ENCODE results near the gene C1orf159.

DNA sequence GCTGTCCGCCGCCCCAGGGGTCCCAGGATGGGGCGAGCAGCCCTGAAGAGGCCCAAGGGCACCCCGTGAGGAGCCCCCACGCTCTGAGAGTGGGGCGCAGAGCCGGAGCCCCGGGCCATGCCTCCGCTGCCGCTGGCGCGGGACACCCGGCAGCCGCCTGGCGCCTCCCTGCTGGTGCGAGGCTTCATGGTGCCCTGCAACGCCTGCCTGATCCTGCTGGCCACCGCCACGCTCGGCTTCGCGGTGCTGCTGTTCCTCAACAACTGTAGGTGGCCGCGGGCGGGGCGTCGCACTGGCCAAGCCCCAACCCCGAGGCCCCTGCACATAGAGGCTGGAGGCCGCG, 81.5 kb downstream of the C1orf159 start:
- TF ChIP-seq, protein P1, sequence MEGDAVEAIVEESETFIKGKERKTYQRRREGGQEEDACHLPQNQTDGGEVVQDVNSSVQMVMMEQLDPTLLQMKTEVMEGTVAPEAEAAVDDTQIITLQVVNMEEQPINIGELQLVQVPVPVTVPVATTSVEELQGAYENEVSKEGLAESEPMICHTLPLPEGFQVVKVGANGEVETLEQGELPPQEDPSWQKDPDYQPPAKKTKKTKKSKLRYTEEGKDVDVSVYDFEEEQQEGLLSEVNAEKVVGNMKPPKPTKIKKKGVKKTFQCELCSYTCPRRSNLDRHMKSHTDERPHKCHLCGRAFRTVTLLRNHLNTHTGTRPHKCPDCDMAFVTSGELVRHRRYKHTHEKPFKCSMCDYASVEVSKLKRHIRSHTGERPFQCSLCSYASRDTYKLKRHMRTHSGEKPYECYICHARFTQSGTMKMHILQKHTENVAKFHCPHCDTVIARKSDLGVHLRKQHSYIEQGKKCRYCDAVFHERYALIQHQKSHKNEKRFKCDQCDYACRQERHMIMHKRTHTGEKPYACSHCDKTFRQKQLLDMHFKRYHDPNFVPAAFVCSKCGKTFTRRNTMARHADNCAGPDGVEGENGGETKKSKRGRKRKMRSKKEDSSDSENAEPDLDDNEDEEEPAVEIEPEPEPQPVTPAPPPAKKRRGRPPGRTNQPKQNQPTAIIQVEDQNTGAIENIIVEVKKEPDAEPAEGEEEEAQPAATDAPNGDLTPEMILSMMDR (conservative IDR thresholded peaks at IDR 0.05 in 1 of 2, IDR thresholded peaks at IDR 0.05 in 1 of 2; ENCODE audit: low read depth in 1 of 2, low read length in 2 of 2): no peak
- TF ChIP-seq EZH2 (IDR thresholded peaks at IDR 0.05; ENCODE audit: low read length, missing control alignments): no peak
